OCI-LY1 (cell line): Measurements from ENCODE around the gene CARMIL1.

Source experiments
- CTCF ChIP-seq: fragments of 200-600 bp; sonication (generic), shearing (Covaris generic); IDR thresholded peaks from 2 replicates; pipeline ENCODE4 v1.5.1; 2017; ENCODE audit warnings: mild to moderate bottlenecking, antibody characterized with exemption, low read length, moderate library complexity, mixed read lengths
- EZH2 ChIP-seq: fragments of 200-600 bp; sonication (generic), shearing (Covaris generic); IDR thresholded peaks from 2 replicates; pipeline ENCODE4 v1.8.0; 2017; ENCODE audit warnings: borderline replicate concordance, mixed run types, mild to moderate bottlenecking, antibody characterized with exemption, low read length, moderate library complexity, mixed read lengths

- TF ChIP-seq CTCF (peak; percentile 65), EZH2 (no peak)
Observed at GRCh38 chr6:25601800-25602673, 322.9 kb downstream of the CARMIL1 start.
